ENCODE results near the gene SMAD2.
"Not testable (repeated sequence)": the region's sequence is repeated elsewhere in the genome, so short reads cannot be mapped to it uniquely, and the experiment has no call there.

- not testable (repeated sequence) for TF ChIP-seq CTCF (IDR thresholded peaks at IDR 0.05; ENCODE audit: low read length); EZH2phosphoT487 (IDR thresholded peaks at IDR 0.05; ENCODE audit: low read length); EZH2 (optimal IDR thresholded peaks at IDR 0.05; ENCODE audit: low read depth, low read length)
Measured at GRCh38 chr18:47767198-47767597, 163.3 kb downstream of the SMAD2 start.
